Measurements from ENCODE around the gene PDZRN4. TPM values are rescaled to one million over a fixed set of nuclear protein-coding genes. Genes with fewer than 3 reads are reported as not detected.

Gene PDZRN4
- polyA plus RNA-seq, 1 donor from 2014 or later: 46.7 TPM

DNA sequence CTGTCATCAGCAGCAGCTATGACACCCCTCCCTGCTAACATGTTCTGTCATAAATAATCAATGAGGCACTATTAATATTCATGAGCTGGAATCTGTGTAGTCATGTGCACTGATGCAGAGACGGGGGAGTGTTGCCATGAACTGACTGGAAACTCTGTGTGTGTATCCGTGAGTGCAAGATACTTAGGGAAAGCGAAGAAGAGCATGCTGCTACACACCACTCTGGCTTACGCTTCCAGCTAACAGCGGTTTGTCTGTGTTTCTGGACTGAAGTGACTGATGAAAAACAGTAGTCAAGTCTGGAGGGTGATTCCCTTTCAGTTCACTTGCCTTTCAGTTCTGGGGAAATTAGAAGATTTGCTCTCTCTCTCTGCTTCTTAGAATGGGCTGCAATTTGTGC is 249.4 kb downstream of the PDZRN4 start:
- H3F3A ChIP-seq (ENCODE audit: insufficient read depth, low read length, poor library complexity, severe bottlenecking): no peaks in the 10 kb centered on the region
- peak overlapping the region; percentile 67 for H3K9ac ChIP-seq (ENCODE audit: low read length)
- peak overlapping the region; percentile 83 for H3K27ac ChIP-seq (ENCODE audit: low read length)
- no peaks in the 10 kb centered on the region for H3K36me3 ChIP-seq (ENCODE audit: insufficient read depth, low read length)
- H3K4me2 ChIP-seq (ENCODE audit: low read length): peak overlapping the region; percentile 59
- TF ChIP-seq, protein P1, sequence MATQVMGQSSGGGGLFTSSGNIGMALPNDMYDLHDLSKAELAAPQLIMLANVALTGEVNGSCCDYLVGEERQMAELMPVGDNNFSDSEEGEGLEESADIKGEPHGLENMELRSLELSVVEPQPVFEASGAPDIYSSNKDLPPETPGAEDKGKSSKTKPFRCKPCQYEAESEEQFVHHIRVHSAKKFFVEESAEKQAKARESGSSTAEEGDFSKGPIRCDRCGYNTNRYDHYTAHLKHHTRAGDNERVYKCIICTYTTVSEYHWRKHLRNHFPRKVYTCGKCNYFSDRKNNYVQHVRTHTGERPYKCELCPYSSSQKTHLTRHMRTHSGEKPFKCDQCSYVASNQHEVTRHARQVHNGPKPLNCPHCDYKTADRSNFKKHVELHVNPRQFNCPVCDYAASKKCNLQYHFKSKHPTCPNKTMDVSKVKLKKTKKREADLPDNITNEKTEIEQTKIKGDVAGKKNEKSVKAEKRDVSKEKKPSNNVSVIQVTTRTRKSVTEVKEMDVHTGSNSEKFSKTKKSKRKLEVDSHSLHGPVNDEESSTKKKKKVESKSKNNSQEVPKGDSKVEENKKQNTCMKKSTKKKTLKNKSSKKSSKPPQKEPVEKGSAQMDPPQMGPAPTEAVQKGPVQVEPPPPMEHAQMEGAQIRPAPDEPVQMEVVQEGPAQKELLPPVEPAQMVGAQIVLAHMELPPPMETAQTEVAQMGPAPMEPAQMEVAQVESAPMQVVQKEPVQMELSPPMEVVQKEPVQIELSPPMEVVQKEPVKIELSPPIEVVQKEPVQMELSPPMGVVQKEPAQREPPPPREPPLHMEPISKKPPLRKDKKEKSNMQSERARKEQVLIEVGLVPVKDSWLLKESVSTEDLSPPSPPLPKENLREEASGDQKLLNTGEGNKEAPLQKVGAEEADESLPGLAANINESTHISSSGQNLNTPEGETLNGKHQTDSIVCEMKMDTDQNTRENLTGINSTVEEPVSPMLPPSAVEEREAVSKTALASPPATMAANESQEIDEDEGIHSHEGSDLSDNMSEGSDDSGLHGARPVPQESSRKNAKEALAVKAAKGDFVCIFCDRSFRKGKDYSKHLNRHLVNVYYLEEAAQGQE (IDR thresholded peaks at IDR 0.05; ENCODE audit: borderline replicate concordance): peak; percentile 22
- TF ChIP-seq RAD21 (conservative IDR thresholded peaks at IDR 0.05) (peak; percentile 51), TAF1 (IDR thresholded peaks at IDR 0.05; ENCODE audit: low read depth) (peak; percentile 42), EZH2 (IDR thresholded peaks at IDR 0.05; ENCODE audit: borderline replicate concordance, insufficient read depth, low read length, poor library complexity, severe bottlenecking) (no peak), CTCF (IDR thresholded peaks at IDR 0.05; ENCODE audit: poor library complexity, severe bottlenecking) (no peak), MXI1 (conservative IDR thresholded peaks at IDR 0.05; ENCODE audit: poor library complexity, severe bottlenecking) (peak; percentile 89), SMC3 (conservative IDR thresholded peaks at IDR 0.05; ENCODE audit: poor library complexity) (peak; percentile 58), EP300 (conservative IDR thresholded peaks at IDR 0.05; ENCODE audit: poor library complexity, severe bottlenecking) (peak; percentile 54), POLR2AphosphoS5 (IDR thresholded peaks at IDR 0.05) (peak; percentile 84)
- no peaks in the 10 kb centered on the region for H3K27me3 ChIP-seq (ENCODE audit: insufficient read depth, low read depth, low read length)
- no peaks in the 10 kb centered on the region for H3K9me2 ChIP-seq (ENCODE audit: insufficient read depth, low read length)
- H3K79me2 ChIP-seq (replicated peaks; ENCODE audit: insufficient read depth, low read length): peaks cover 34% of the 10 kb centered on the region
- no peaks in the 10 kb centered on the region for H4K20me1 ChIP-seq (ENCODE audit: insufficient read depth)
- H3K9me3 ChIP-seq (ENCODE audit: low read length): no peaks in the 10 kb centered on the region
- H2AFZ ChIP-seq (ENCODE audit: low read depth, low read length): no peak overlapping the region
- H3K4me3 ChIP-seq (ENCODE audit: low read length): peak overlapping the region; percentile 68

DNA sequence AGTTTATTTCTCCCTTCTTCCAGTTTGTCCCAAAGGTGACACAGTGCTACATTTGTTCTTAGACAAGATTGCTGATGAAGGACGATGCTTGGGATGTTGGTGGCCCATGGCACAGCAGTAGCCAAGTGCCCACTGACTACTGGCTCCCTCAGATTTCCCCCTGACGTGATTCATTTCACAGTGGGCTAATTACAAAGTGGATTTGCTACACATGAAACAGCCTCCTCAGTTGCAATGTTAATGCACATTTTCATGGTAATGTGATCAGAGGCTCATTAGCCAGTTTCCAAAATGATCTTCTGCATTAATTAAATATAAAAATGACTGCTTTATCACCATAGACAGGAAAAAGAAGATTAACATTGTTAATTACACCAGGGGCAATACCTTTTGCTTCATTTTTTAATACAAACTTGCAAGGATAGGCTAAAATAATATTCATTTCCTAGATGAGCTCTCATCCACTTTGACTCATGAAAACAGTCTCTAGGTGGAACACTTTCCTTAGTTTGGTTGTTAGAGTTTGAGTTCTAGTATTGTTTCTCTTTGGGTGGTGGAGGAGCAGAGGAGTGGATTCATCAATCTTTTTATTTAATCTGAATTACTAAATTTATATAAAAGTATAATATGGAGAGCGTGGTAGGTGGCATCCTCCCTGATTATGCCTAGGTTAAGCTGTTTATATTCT is 250.9 kb downstream of the PDZRN4 start:
- no peaks in the 10 kb centered on the region for H3K9me2 ChIP-seq (ENCODE audit: insufficient read depth, low read length)
- H3K79me2 ChIP-seq (replicated peaks; ENCODE audit: insufficient read depth, low read length): peaks cover 47% of the 10 kb centered on the region
- no peaks in the 10 kb centered on the region for H3K9me3 ChIP-seq (ENCODE audit: low read length)
- TF ChIP-seq SMC3 (conservative IDR thresholded peaks at IDR 0.05; ENCODE audit: poor library complexity): peak; percentile 40
- peak; percentile 63 for TF ChIP-seq RAD21 (conservative IDR thresholded peaks at IDR 0.05)
- TF ChIP-seq POLR2AphosphoS5 (IDR thresholded peaks at IDR 0.05): no peak
- peak; percentile 52 for TF ChIP-seq CTCF (IDR thresholded peaks at IDR 0.05; ENCODE audit: poor library complexity, severe bottlenecking)
- TF ChIP-seq, protein P1 (IDR thresholded peaks at IDR 0.05; ENCODE audit: borderline replicate concordance): no peak
- TF ChIP-seq EP300 (conservative IDR thresholded peaks at IDR 0.05; ENCODE audit: poor library complexity, severe bottlenecking): no peak
- TF ChIP-seq TAF1 (IDR thresholded peaks at IDR 0.05; ENCODE audit: low read depth): no peak
- no peak for TF ChIP-seq EZH2 (IDR thresholded peaks at IDR 0.05; ENCODE audit: borderline replicate concordance, insufficient read depth, low read length, poor library complexity, severe bottlenecking)
- TF ChIP-seq MXI1 (conservative IDR thresholded peaks at IDR 0.05; ENCODE audit: poor library complexity, severe bottlenecking): no peak
- H3K4me2 ChIP-seq (ENCODE audit: low read length): peak overlapping the region; percentile 62
- no peaks in the 10 kb centered on the region for H4K20me1 ChIP-seq (ENCODE audit: insufficient read depth)
- no peaks in the 10 kb centered on the region for H3K27me3 ChIP-seq (ENCODE audit: insufficient read depth, low read depth, low read length)
- no peaks in the 10 kb centered on the region for H3F3A ChIP-seq (ENCODE audit: insufficient read depth, low read length, poor library complexity, severe bottlenecking)
- H3K9ac ChIP-seq (ENCODE audit: low read length): peak overlapping the region; percentile 67
- H3K27ac ChIP-seq (ENCODE audit: low read length): peak overlapping the region; percentile 83
- H3K4me3 ChIP-seq (ENCODE audit: low read length): peak overlapping the region; percentile 68
- H2AFZ ChIP-seq (ENCODE audit: low read depth, low read length): no peak overlapping the region
- H3K36me3 ChIP-seq (ENCODE audit: insufficient read depth, low read length): no peaks in the 10 kb centered on the region
